NCI-H1930 (cell line): Measurements from ENCODE around the gene CCSER1.

Experiments used
- DNase-seq, 2 experiments: peaks; one replicate each; lab custom pipeline; 2025; lab: John Stamatoyannopoulos, UW

The CCSER1 gene

DNA sequence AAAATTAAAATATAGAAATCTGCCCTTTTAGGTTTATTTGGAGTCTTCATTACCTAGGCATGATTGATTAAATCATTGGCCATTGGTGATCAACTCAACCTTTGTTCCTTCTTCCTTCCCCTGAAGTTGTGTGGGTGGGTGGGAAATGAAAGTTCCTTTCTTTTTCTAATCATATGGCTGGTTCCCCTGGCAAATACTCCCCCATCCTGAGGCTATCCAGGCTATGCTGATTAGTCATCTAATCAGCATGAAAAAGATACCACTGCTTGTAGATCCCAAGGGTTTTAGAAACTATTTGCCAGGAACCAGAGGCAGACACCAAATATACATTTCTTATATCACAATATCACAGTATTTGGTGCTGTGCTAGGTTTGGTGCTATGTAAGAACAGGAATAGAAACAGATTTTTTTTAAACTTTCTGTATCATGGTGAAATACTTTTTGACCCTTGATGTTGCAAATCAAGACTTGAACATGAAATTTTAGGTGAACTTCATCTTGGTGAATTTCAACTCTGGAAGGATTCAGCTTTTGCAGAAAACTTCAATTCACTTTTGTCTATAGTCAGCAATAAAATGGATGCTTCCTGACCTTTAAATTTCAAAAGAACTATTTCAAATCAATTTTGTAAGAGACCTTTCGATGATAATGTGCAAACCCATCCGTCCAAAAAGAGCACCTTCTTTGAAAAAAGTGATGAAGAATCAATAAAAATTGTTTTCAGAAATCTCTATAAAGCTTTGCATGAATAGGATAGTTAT, 71.1 kb downstream of the CCSER1 start:
- DNase-seq = no peak

DNA sequence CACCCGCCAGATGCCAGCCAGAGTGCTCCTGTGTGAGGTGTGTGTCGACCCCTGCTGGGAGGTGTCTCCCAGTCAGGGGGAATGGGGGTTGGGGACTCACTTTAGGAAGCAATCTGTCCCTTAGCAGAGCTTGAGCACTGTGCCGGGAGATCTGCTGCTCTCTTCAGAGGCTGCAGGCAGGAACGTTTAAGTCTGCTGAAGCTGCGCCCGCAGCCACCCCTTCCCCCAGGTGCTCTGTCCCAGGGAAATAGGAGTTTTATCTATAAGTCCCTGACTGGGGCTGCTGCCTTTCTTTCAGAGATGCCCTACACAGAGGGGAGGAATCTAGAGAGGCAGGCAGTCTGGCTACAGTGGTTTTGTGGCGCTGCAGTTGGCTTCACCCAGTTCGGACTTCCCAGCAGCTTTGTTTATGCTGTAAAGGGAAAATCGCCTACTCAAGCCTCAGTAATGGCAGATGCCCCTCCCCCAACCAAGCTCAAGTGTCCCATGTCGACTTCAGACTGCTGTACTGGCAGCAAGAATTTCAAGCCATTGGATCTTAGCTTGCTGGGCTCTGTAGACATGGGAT, 80.8 kb downstream of the CCSER1 start:
- DNase-seq = no peak

DNA sequence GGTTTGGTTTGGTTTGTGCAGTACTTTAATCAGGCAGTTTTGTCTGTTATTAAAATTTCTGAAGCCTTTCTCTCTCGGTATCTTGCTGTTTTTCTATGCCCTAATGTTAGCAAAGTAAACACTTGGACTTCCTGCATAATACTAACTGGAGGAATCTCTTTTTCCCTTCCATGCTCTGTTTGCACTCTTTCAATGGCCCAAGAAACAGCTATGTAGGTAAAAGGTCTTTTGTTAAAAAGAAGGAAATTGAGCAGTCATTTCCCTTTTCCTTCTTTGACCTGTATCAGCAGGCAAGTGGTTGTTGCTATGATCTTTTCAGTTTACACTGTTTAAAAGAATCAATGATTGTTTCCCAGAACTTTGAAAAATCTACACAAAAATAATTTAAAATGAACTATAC, 82.7 kb downstream of the CCSER1 start:
- no peak for DNase-seq

DNA sequence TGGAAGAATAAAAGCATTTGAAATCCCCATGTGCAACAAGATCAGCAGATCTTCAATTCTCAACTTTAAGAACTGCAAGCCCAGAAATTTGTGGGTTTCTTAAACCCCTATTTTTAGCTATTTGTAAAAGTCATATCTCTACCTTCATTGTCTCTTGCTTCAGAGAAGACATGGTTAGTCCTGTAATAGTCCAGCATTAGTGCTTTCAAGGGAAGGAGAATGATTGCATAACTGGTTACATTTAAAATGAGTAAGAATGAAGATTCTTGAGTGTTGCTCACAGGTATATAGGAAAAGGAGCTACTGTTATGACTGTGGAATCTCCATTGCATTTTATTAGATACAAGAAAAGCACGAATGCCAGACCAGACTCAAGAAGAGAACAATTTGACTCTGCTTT, 84.0 kb downstream of the CCSER1 start:
- no peak for DNase-seq

DNA sequence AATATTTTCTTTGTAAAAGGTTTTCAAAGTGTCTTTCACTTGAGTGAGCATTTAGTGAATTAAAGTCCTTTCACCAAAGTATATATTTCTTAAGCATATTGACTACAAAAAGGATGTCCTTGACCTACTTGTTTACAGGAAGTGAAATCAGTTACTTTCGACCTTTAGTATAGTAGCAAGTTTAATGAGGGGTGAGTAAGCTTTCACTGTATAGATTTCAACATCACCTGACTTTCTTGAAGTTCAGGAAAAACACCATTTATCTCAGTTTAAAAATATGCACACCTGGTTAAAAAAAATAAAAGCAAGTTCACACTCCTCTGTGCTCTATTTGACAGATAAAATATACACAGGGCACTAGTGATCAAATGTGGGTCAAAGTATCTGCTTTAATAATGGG, 88.1 kb downstream of the CCSER1 start:
- no peak for DNase-seq

DNA sequence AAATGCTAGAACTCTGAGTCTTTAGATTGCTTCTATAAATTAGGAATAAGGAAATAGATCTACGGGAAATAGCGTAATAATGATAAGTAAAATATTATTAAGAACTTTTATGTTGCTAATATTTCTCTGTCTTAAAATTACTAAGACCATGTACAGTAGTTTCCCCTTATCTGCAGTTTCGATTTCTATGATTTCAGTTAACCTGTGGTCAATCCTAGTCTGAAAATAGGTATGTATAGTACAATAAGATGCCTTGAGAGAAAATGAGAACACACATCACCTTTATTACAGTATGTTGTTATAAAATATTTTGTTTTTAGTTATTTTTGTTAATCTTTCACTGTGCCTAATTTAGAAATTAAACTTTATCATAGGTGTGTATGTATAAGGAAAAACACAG, 92.6 kb downstream of the CCSER1 start:
- no peak for DNase-seq

DNA sequence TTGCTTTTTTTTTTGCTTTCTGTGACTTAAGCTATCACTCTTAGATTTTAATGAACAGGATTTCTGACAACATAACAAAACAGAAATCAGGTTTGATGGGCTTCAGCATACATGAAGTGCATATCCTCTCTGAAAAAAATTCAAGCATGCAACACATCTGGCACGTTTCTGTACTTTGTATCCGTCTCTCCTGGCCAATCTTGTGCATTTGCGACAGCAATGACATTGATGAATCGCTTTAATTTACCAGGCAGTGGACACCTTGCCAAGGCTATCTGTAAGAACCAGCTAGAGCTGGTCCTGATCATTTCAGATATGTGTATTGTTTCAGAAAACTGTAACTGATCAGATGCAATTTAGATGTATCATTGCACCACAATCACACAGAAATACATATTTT, 93.3 kb downstream of the CCSER1 start:
- no peak for DNase-seq

DNA sequence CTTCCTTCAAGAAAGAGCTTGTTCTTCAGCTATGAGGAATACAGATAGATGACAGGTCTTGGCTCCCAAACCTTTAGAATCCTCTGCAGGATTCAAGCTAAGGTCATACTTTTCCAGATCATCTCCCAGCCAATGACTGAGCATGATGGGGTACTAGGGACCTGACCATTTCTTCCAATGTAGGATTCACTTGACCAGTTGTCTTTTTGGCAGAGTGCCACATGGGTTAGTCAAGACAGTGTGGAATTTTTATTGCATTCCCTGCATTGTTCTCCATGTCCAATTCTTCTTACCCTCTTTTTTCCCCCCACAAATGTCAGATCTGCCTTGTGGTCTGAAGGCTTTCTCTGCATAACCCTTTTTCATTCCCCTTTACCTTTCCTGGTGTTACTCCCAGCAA, 99.5 kb downstream of the CCSER1 start:
- DNase-seq = no peak

DNA sequence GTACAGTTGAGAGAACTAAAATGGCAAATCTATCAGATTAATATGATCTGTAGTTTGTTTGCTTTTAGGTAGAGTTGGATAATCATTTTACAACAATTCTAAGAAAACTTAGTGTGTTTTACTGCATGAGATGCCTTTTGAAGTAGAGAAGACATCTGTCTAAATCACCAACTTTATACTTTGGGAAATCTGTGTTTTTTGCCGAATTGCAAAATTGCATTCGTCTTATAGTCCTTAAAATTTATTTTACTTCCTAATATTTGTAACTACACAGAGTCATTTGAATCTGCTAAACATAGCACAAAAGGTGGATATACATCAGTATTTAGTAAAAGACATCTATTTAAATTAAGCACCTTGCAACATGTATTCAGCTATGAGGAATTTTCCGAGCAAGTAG, 100.0 kb downstream of the CCSER1 start:
- DNase-seq = no peak

DNA sequence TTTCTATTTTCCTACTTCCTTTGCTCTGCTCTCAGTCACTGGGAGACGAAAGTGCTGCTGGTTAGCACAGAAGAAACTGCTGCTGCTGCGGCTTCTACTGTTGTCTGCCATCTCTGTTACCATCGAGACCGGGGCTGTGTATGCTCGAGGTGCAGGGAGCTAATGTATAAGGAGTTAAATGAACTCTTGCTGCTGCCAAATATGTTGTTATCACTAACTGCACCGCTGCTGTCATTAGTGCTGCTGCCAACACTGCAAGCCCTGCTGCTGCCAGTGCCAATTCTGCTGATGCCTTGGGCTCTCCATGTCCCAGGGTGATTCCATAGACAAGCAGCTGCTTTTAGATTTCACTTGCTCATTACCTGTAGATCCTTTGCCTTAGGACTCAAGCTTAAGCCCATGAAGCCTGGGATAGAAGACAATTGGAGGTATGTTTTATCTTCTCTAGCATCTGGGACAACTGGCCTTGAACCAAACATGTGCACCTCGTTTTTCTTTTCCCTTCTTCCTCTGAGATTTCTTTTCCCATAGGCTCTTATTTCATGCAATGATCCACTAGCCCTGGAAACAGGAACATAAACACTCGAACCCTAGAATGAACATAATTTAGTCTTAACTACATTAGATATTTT, 107.8 kb downstream of the CCSER1 start:
- DNase-seq = no peak

DNA sequence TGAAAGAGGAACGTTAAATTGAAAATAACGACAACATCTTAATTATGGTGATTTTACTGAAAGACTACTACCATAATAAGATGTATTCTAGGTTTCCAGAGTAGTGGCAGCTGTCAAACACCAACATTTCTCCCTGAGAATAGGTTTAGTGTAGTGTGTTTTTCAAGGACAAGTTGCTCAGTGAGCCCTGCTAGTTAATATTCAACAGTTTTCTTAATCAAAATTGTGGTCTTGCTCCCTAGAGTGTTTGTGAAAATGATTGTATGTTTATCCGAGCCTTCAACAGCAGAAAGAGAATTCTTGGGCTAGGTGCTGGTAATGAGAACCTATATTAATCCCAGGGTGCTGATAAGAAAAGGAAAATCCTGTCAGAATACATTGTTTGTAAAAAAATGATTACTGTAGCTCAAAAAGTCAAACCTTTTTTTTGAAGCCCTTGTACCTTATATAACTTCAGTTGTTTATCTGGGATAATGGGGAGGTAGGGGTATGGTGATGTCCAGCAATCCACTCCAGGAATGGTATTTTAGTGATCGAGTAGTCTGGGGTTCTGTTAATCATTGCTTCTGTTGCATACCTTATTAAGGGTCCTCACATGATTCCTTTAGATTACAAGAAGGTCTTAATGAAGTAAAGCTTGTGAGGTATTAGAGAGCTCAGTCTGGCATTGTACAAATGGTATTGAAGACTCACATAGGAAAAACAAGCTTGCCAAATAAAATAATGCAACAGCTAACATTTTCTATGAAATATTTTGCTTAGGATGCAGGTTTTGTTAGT, 110.7 kb downstream of the CCSER1 start:
- DNase-seq = no peak

DNA sequence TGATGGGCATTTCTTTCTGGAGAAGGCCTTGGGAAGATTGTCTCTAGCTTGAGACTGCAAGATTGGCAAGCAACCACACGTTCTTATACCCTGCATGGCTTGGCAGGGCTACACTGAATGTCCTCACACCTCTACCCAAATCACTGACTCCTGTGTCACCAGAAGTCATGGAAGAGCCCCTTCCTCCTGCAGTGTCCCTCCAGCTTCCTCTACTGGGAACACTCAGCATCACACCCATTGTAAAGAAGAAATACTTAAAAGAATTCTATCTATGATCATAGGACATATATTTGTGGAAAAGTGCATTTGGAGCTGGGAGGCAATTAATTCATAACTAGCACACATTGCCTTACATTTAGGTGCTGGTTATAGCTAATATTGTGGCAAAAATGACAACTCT, 113.1 kb downstream of the CCSER1 start:
- DNase-seq = no peak

DNA sequence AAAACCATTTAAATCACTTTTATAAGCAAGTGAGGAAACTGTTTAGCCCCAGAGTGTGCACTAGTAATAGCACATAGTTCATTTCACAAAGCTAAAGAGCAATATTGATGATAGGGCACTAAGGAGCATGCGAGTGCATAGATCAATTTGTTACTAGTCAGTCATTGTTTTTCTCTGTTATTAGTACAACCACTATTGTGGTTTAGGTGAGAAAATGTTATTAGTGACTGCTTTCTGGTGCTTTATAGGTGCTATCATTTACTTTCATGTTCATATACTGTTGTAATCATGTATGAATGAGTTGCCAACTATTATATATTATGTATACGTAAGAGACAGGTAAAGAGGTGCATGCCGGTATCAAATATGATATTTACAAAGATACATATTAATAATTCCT, 113.8 kb downstream of the CCSER1 start:
- DNase-seq = no peak

DNA sequence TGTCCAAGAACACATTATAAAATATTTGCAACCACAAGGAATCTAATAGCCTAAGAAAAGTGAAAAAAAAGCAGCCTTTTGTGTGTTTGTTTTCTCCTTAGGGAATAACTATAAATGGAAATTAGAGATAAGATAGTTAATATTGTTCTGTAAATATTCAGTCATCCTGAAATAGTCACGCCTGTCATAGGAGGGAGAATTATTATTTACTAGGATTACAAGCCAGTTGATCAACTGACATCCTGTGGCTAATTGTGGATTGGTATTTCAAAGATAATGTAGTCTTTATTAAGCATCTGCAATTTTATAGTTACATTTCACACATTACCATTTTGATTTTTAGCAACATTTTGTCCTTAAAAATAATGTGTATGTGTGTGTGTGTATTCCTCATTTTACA, 118.6 kb downstream of the CCSER1 start:
- no peak for DNase-seq

DNA sequence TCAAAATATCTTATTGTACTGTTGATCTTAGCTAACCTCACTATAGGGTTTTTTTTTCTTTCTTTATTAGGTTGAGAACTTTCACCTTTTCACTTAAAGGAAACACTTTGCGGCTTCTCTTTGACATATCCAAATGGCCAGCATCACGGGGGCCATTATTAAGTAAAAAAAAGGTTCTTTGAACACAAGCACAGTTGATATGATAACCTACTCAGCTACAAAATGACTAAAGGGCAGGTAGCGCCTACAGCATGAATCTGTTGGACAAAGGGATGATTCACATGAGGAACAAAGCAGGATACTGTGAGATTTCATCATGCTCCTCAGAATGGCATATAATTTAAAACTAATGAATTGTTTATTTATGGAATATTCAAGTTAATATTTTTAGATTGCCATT, 119.6 kb downstream of the CCSER1 start:
- DNase-seq = peak; percentile 3 to 27

DNA sequence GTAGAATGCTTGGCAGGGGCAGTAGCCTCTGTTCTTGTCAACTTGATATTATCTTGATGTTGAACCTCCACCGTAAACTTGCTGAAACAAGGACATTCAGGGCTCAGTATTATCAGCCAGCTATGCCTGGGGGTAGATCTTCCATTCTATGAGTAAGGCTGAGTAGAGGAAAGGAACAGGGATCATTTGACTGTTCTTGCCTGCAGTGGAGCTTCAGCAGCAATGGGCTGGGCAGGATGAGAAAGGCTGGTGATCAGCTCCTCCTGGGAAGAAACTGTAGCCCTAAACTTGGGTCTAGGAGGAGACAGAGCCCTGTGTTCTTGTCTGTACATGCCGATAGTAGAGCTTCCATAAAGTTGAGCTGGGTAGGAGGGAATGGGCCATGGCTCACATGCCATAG, 127.2 kb downstream of the CCSER1 start:
- no peak for DNase-seq

DNA sequence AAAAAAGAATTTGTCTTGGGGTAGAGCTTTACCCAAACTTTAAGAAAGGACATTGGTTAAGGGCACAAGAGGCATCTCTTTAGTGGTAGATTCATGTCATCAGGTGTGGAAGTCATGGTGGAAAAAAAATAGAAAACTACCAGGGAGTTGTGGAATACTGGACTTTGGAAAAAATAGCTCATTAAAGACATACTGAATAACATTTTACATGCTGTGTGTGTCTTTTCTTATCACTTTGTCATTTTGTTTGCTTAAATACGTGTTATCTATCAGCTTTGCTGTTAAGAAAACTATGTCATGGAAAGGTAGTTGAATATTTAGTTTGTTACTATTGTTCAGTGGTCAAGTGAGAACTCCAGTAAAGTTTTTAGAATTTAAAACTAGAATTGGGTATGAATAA, 147.0 kb downstream of the CCSER1 start:
- no peak for DNase-seq

DNA sequence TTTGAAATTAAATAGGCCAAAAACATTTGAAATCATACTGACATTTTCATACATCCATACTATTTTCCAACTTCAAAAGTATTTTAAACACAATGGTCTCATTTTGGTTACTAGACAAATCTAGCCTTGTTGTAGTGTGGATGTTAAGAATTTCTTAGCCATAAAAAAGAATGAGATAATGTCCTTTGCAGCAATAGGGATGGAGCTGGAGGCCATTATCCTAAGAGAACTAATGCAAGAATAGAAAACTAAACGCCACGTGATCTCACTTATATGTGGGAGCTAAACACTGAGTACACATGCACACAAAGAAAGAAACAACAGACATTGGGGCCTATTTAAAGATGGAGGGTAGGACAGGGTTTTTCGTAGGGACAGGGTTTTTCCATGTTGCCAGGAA, 153.8 kb downstream of the CCSER1 start:
- no peak for DNase-seq

DNA sequence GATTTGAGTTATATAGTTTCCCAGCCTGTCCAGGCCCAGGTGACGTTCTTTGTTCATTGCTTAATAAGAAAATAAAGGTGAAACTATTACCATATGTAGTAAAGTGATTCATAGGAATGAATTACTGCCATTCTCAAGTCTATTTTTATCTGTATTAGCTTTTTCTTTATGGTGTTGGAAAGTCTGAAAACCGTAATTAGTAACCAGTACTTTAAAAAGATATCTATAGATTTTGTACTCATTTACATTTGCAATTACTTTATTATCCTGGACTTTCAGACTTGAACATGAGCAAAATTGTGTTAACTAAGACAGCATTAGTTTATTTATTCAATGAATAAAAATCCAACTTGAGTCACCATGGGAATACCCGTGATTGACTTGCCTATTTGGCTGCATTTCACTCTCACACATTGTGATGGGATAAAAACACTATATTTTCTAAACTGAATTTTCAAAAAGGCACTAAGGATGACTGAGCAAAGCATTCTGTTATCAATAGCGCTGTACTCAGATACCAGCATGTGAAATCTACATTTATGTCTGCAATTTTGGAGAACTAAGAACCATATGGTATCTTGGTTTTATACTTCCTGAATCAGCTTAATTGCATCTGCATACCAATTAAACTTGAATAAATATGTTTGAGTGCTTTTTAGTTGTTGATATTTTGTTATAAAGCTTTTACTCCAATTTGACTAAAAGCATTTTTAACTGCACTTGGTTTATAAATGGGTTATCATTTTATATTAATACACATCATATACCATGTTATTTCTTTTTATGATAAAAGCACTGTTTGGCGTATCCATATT, 154.6 kb downstream of the CCSER1 start:
- no peak for DNase-seq

DNA sequence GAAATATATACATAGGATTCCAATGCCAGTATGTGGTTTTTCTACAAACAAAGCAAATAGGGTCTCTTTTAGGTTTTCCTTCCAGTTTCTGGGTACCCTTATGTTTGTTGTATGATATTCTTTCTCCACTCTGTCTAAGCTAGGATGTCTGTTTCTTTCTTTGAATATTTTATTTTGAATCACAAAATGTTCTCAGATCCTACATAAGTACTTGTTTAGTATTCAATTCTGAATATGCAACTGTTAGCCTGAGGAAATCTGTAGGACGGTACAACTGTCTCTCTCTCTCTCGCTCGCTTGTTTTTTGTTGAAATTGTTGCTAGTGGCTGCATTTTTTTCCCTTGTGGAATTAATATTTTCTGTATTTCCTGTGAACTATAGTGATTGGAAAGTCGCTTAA, 163.2 kb downstream of the CCSER1 start:
- no peak for DNase-seq

DNA sequence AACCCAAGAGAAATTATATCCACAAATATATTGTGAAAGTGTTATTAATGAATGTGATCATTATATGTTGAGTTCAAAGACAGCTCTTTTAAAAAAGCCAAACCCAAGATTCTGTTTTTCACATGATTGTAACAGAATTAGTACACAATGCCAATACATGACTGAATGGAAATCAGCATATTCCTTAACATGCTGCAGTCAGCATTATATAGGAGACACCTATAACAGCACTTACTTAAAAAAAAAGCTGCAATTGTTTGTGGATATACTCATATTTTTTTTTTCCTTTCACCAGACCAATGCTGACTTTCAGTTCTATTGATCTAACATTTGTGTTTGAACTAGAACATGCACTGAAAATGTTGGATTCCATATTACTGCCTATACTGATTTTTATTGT, 165.2 kb downstream of the CCSER1 start:
- DNase-seq = no peak

DNA sequence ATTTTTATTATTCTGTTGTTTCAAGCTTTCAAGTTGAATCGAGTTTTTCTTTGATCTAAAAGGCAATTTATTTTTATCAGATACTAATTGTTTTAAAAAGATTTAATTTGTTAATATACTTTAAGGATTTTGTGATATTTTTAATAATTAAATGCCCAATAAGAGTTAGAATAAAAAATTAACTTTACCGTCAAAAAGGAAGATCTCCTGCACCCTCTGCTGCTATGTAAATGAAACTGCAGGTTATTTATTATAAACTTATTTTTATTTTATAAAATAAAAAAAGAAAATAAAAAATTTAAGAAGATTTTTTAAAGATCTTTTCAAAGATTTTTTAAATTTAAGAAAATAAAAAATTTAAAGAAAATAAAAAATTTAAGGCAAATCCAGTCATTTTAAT, 166.1 kb downstream of the CCSER1 start:
- DNase-seq = no peak
